H1 (cell line): ENCODE measurements around the gene CHD2. TPM values are rescaled to one million over a fixed set of nuclear protein-coding genes. Genes with fewer than 3 reads are reported as not detected.

Source experiments
- CTCF ChIA-PET: fragments of 300-600 bp; sonication (Branson Sonifier 250); formaldehyde crosslinking; loops from one replicate; lab custom pipeline; 2021; ENCODE audit not compliant: partially characterized antibody; lab: Charles Lee
- POLR2A ChIA-PET: fragments of 300-600 bp; sonication (Branson Sonifier 250); formaldehyde crosslinking; loops from one replicate; lab custom pipeline; 2021; ENCODE audit warnings: inconsistent platforms; ENCODE audit not compliant: partially characterized antibody; lab: Charles Lee
- DNase-seq, 2 experiments: peaks; one replicate each; pipeline versions ENCODE4 v3.0.0 to v3.0.0-alpha.2; 2010 to 2022; ENCODE audit warnings: low spot score in 2 of 2, low read depth in 1 of 2, mixed read lengths in 1 of 2
- FAIRE-seq: peaks from 2 replicates; lab custom pipeline; 2011; peaks lifted over from hg19 to GRCh38; lab: Jason Lieb, UNC
- H2AFZ ChIP-seq: 2 replicates; pipeline ENCODE4 v1.8.1; 2012; ENCODE audit warnings: low read length, inconsistent platforms
- H2AK5ac ChIP-seq: 2 replicates; pipeline ENCODE4 v1.6.1; 2013; ENCODE audit warnings: low read depth, low read length
- H2BK120ac ChIP-seq: replicated peaks from 2 replicates; pipeline ENCODE3; 2013; ENCODE audit warnings: low read depth, low read length, inconsistent platforms
- H2BK12ac ChIP-seq: 2 replicates; pipeline ENCODE4 v1.6.1; 2013; ENCODE audit warnings: low read depth, low read length
- H2BK15ac ChIP-seq: 2 replicates; pipeline ENCODE4 v1.6.1; 2013; ENCODE audit warnings: low read length
- H2BK20ac ChIP-seq: 2 replicates; pipeline ENCODE4 v1.6.1; 2013; ENCODE audit warnings: low read length
- H2BK5ac ChIP-seq: 2 replicates; pipeline ENCODE4 v1.6.1; 2013; ENCODE audit warnings: low read depth, low read length
- H3K14ac ChIP-seq: 2 replicates; pipeline ENCODE4 v1.6.1; 2013; ENCODE audit warnings: inconsistent platforms; ENCODE audit not compliant: insufficient read length
- H3K18ac ChIP-seq: 2 replicates; pipeline ENCODE4 v1.6.1; 2013; ENCODE audit warnings: low read length; ENCODE audit errors: extremely low read depth
- H3K23ac ChIP-seq: 2 replicates; pipeline ENCODE4 v1.6.1; 2013; ENCODE audit warnings: inconsistent platforms; ENCODE audit not compliant: insufficient read length
- H3K23me2 ChIP-seq: 2 replicates; pipeline ENCODE4 v1.6.1; 2013; ENCODE audit warnings: low read depth, low read length
- H3K27ac ChIP-seq: 2 replicates; pipeline ENCODE4 v1.6.1; 2011; ENCODE audit warnings: low read depth, low read length, inconsistent platforms
- H3K27me3 ChIP-seq, 4 experiments: replicated peaks in 1 of 4; 1 replicate in 1 of 4; 2 replicates in 3 of 4; pipeline versions ENCODE4 v1.6.1 to v1.8.1; 2011 to 2013; ENCODE audit warnings: low read length in 3 of 4, mild to moderate bottlenecking in 3 of 4, inconsistent platforms in 2 of 4, mixed read lengths in 2 of 4, moderate library complexity in 1 of 4; ENCODE audit not compliant: control insufficient read depth in 3 of 4, insufficient read depth in 3 of 4; ENCODE audit errors: extremely low read depth in 1 of 4
- H3K36me3 ChIP-seq, 4 experiments: 2 replicates each; pipeline versions ENCODE4 v1.6.1 to v1.8.1; 2011 to 2013; ENCODE audit warnings: mild to moderate bottlenecking in 4 of 4, low read length in 3 of 4, moderate library complexity in 2 of 4, control low read depth in 1 of 4, inconsistent platforms in 1 of 4; ENCODE audit not compliant: insufficient read depth in 4 of 4, control insufficient read depth in 2 of 4
- H3K4ac ChIP-seq: replicated peaks from 2 replicates; pipeline ENCODE3; 2013; ENCODE audit warnings: low read length, low read depth, mixed read lengths, inconsistent platforms; ENCODE audit not compliant: insufficient read length
- H3K4me1 ChIP-seq, 4 experiments: replicated peaks in 1 of 4; 1 replicate in 1 of 4; 2 replicates in 3 of 4; pipeline versions ENCODE4 v1.6.1 to v1.8.1; 2011 to 2013; ENCODE audit warnings: low read length in 3 of 4, inconsistent platforms in 2 of 4, mixed read lengths in 1 of 4; ENCODE audit not compliant: insufficient read depth in 4 of 4, control insufficient read depth in 3 of 4
- H3K4me2 ChIP-seq, 2 experiments: 2 replicates each; pipeline versions ENCODE4 v1.6.1 to v1.8.1; 2011 to 2013; ENCODE audit warnings: low read depth in 2 of 2, low read length in 2 of 2, control low read depth in 1 of 2, inconsistent platforms in 1 of 2, mild to moderate bottlenecking in 1 of 2; ENCODE audit not compliant: insufficient read depth in 1 of 2
- H3K4me3 ChIP-seq, 4 experiments: fragments of 200-600, 300-600 bp in 1 of 4; sonication (generic), shearing (Covaris generic), sonication (Bioruptor Twin) in 1 of 4; 2 replicates each; pipeline versions ENCODE4 v1.5.1 to v1.8.1; 2011 to 2016; ENCODE audit warnings: low read length in 4 of 4, low read depth in 3 of 4, control low read depth in 2 of 4, inconsistent platforms in 2 of 4, mild to moderate bottlenecking in 2 of 4, mixed read lengths in 1 of 4, moderate library complexity in 1 of 4; ENCODE audit not compliant: insufficient read depth in 2 of 4; ENCODE audit errors: extremely low read depth in 1 of 4
- H3K56ac ChIP-seq: replicated peaks from 2 replicates; pipeline ENCODE3; 2013; ENCODE audit warnings: low read depth, mild to moderate bottlenecking, mixed read lengths, low read length, inconsistent platforms; ENCODE audit not compliant: insufficient read length
- H3K79me1 ChIP-seq: 2 replicates; pipeline ENCODE4 v1.6.1; 2013; ENCODE audit warnings: low read depth, low read length, control low read depth
- H3K79me2 ChIP-seq, 2 experiments: 2 replicates each; pipeline versions ENCODE4 v1.6.1 to v1.8.1; 2012 to 2013; ENCODE audit warnings: low read length in 2 of 2, mild to moderate bottlenecking in 2 of 2, inconsistent platforms in 1 of 2; ENCODE audit not compliant: insufficient read depth in 2 of 2, control insufficient read depth in 1 of 2
- H3K9ac ChIP-seq, 4 experiments: replicated peaks in 1 of 4; 1 replicate in 1 of 4; 2 replicates in 3 of 4; pipeline versions ENCODE4 v1.6.1 to v1.8.1; 2011 to 2013; ENCODE audit warnings: low read depth in 3 of 4, low read length in 3 of 4, control low read depth in 2 of 4, mild to moderate bottlenecking in 2 of 4, moderate library complexity in 2 of 4, inconsistent platforms in 1 of 4; ENCODE audit errors: extremely low read depth in 1 of 4
- H3K9me3 ChIP-seq, 2 experiments: 2 replicates each; pipeline versions ENCODE4 v1.6.1 to v1.8.1; 2012 to 2013; ENCODE audit warnings: mild to moderate bottlenecking in 2 of 2, moderate library complexity in 2 of 2, control low read depth in 1 of 2, inconsistent platforms in 1 of 2, low read depth in 1 of 2, low read length in 1 of 2, mixed read lengths in 1 of 2; ENCODE audit not compliant: insufficient read depth in 2 of 2
- H4K20me1 ChIP-seq, 2 experiments: replicated peaks in 1 of 2; 2 replicates each; pipeline versions ENCODE3 to v1.8.1; 2011 to 2013; ENCODE audit warnings: inconsistent platforms in 2 of 2, low read length in 2 of 2, mild to moderate bottlenecking in 1 of 2; ENCODE audit not compliant: insufficient read depth in 2 of 2, control insufficient read depth in 1 of 2
- H4K5ac ChIP-seq: 2 replicates; pipeline ENCODE4 v1.6.1; 2013; ENCODE audit warnings: low read length, low read depth, mixed read lengths, inconsistent platforms; ENCODE audit not compliant: insufficient read length
- H4K8ac ChIP-seq: 2 replicates; pipeline ENCODE4 v1.8.0; 2013; ENCODE audit warnings: mild to moderate bottlenecking, moderate library complexity, low read length, inconsistent platforms; ENCODE audit not compliant: insufficient read depth; ENCODE audit errors: extremely low read depth
- H4K91ac ChIP-seq: replicated peaks from 2 replicates; pipeline ENCODE3; 2013; ENCODE audit warnings: low read length, mixed read lengths, inconsistent platforms; ENCODE audit not compliant: insufficient read length
- CEBPB ChIP-seq: IDR thresholded peaks from 2 replicates; pipeline ENCODE4 v1.6.1; 2012; ENCODE audit warnings: low read depth, low read length
- JUN ChIP-seq: IDR thresholded peaks from 2 replicates; pipeline ENCODE4 v1.6.1; 2011; ENCODE audit warnings: low read depth, mild to moderate bottlenecking, improper control_type of control experiment, low read length
- TEAD4 ChIP-seq: IDR thresholded peaks from 2 replicates; pipeline ENCODE4 v1.6.1; 2012; ENCODE audit warnings: low read depth, low read length, inconsistent platforms, mixed read lengths
- WGBS, 2 experiments: shearing (Covaris generic) in 1 of 2; methylation state at CpG; one replicate each; pipeline versions ENCODE4 v1.1.6 to v1.1.7; 2013 to 2015; ENCODE audit warnings: low lambda C conversion rate in 2 of 2, mixed read lengths in 2 of 2, inconsistent platforms in 1 of 2, low coverage in 1 of 2, missing lambda C conversion rate in 1 of 2; ENCODE audit not compliant: insufficient replicate concordance in 2 of 2, insufficient coverage in 1 of 2, insufficient read length in 1 of 2; ENCODE audit errors: extremely low coverage in 1 of 2, missing lambda C conversion rate in 1 of 2; 5-methylcytosine and 5-hydroxymethylcytosine counted together
- polyA plus RNA-seq, 7 experiments: library from polyadenylated mRNA; depleted of rRNA in 3 of 7; stranded (reverse) in 5 of 7; unstranded in 2 of 7; fragments of >200 nt in 5 of 7; fragments of 200-250 nt in 2 of 7; gene quantifications; 1 replicate in 5 of 7; 2 replicates in 1 of 7; 4 replicates in 1 of 7; pipeline versions ENCODE4 v1.2.1 to v1.2.3, GENCODE V29; 2011 to 2013; ENCODE audit warnings: missing spikeins in 2 of 7, mixed read lengths in 2 of 7
- total RNA-seq: library from RNA; stranded (reverse); fragmentation: NEBNext Ultra II Directional; extraction: Animal tissue kit (Norgen Biotek cat#: 25700); gene quantifications from 2 replicates; pipeline ENCODE4 v1.2.1, GENCODE V29; 2021

CHD2 gene
- total and polyA plus RNA-seq, 2 of the 8 experiments (the other 6 are each of a cell fraction or from before 2014, with no cell fraction given) = 28.8 to 70.0 TPM

DNA sequence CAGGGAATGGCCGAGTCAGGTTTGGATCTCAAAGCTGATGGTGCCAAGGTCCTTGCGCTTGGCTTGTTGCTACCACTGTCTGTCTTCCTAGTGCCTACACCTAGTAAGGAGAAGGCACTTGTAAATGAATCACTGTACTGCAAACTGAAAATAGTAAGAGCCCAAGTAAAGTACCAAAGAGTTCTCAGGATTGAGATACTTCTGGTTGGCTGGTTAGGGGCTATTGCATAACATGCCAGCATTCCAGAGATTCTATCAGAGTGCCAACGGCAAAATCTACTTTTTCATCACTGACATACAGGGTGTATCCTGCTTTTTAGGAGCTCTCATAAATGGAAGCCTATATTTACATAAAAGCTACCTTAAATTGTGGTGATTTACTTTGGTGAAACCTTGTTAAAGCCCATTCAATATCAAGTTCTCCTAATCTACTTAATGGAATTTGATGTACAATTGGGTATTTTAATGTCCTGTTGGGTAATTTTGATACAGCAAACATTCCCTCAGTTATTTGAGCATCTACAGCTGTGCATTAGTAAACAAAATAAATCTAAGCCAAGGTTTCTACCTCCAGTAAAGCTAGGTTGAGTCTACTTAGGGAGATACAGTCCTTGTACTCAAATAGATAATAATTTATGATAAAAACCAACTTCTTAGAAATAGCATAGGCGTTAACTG is 30.7 kb upstream of the CHD2 start:
- H3K79me2 ChIP-seq = no peaks in the 10 kb centered on the region
- H3K79me1 ChIP-seq = no peaks in the 10 kb centered on the region
- H3K27me3 ChIP-seq = no peaks in the 10 kb centered on the region; a peak in 1 of 7 replicates
- no peaks in the 10 kb centered on the region for H3K9me3 ChIP-seq
- no peak overlapping the region for H2BK120ac ChIP-seq
- H3K36me3 ChIP-seq = no peaks in the 10 kb centered on the region
- H4K5ac ChIP-seq = no peak overlapping the region
- no peak overlapping the region for H3K23ac ChIP-seq
- H2AFZ ChIP-seq = no peak overlapping the region
- no peak overlapping the region for H2AK5ac ChIP-seq
- H3K4me2 ChIP-seq = no peak overlapping the region
- H2BK20ac ChIP-seq = no peak overlapping the region
- no peak overlapping the region for H3K9ac ChIP-seq
- no peak overlapping the region for H4K8ac ChIP-seq
- H2BK15ac ChIP-seq = no peak overlapping the region; the same call in 1 of the 2 replicates
- H3K18ac ChIP-seq = no peak overlapping the region
- no peak overlapping the region for H2BK5ac ChIP-seq
- H2BK12ac ChIP-seq = no peak overlapping the region
- no peaks in the 10 kb centered on the region for H4K20me1 ChIP-seq
- WGBS, 2 experiments = 92% methylated on average over 4 of the region's 4 CpGs; no CpG with 5 or more reads in 1 of the 2 experiments
- ChIA-PET POLR2A (interaction anchor here (1.0 to 4.8 kb wide), 4 partner anchors 11 to 38 kb away, joined by 3 to 36 read pairs (median 12); partner anchors contain the start of gene CHD2), CTCF (interaction anchor here (0.9 to 1.7 kb wide), 6 partner anchors 11 to 73 kb away, joined by 3 to 7 read pairs (median 4); no protein-coding TSS in a partner anchor)
- TF ChIP-seq JUN (no peak), TEAD4 (peak; percentile 18; the same call in 1 of the 2 replicates), CEBPB (peak; percentile 90)
- H3K56ac ChIP-seq = no peak overlapping the region
- no peak for DNase-seq
- no peak overlapping the region for H3K27ac ChIP-seq
- H3K4me3 ChIP-seq = no peak overlapping the region
- H3K23me2 ChIP-seq = no peaks in the 10 kb centered on the region
- no peak for FAIRE-seq
- H3K14ac ChIP-seq = no peak overlapping the region
- H3K4ac ChIP-seq = no peak overlapping the region
- H4K91ac ChIP-seq = no peak overlapping the region
- no peaks in the 10 kb centered on the region; a peak in 1 of 7 replicates for H3K4me1 ChIP-seq
